GM12872 (cell line): Measurements from ENCODE around the gene BRD7.

Source experiments
- CTCF ChIP-seq: IDR thresholded peaks from 3 replicates; pipeline ENCODE4 v1.5.1; 2011; ENCODE audit warnings: low read depth, mild to moderate bottlenecking, low read length, moderate library complexity; ENCODE audit not compliant: insufficient read depth

Gene BRD7

GRCh38 chr16:50388496-50388895 lies 19.7 kb upstream of the BRD7 start:
- TF ChIP-seq CTCF: no peak

- TF ChIP-seq CTCF: no peak
Observed at GRCh38 chr16:50386774-50387173, 18.0 kb upstream of the BRD7 start.

- TF ChIP-seq CTCF: no peak
Observed at GRCh38 chr16:50386139-50386538, 17.4 kb upstream of the BRD7 start.

- no peak for TF ChIP-seq CTCF
Observed at GRCh38 chr16:50384500-50385135, 15.8 kb upstream of the BRD7 start.

GRCh38 chr16:50381679-50382440 lies 13.1 kb upstream of the BRD7 start:
- TF ChIP-seq CTCF: peak; percentile 53

GRCh38 chr16:50378417-50378816 lies 9.6 kb upstream of the BRD7 start:
- no peak for TF ChIP-seq CTCF

GRCh38 chr16:50377001-50377400 lies 8.2 kb upstream of the BRD7 start:
- no peak for TF ChIP-seq CTCF
